ENCODE results near the gene PHLDB2.
A peak's percentile ranks its signal among the peaks of the same experiment; 100 is the strongest.

Gene PHLDB2

GRCh38 chr3:111970376-111970775 lies 111.3 kb downstream of the PHLDB2 start:
- peaks cover 5% of the 10 kb centered on the region for H3K4me1 Mint-ChIP-seq
- no peaks in the 10 kb centered on the region for H3K36me3 Mint-ChIP-seq
- H3K9me3 Mint-ChIP-seq: no peaks in the 10 kb centered on the region
- no peak overlapping the region for H3K27ac Mint-ChIP-seq
- H3K4me3 Mint-ChIP-seq: no peak overlapping the region
- H3K27me3 Mint-ChIP-seq: peaks cover 2% of the 10 kb centered on the region

DNA sequence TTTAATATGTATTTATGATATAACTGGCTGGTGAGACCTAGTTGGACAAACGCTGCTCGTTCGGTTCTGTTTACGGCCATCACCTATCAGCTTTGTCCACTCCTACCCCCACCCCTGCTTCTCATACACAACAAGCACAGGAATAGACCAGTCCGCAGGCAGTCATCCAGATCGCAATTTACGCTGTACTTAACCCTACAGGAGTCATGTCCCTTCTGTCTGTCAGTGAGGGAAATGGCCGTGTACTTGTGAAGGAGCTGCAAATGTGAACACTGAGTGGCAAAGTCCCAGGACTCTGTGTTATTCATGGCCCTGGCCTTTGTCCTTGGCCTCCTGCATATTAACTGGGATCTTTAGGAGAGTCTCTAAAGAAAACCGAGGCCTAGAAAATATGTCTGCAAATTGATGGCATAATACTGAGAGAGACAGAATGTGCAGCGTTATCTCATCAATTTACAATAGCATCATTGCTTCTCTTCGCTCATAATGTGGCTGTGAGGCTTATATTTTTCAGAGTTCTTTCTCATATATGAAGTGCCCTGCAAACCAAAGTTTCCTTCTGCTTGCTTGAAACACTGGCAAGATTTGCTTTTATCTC lies 112.6 kb downstream of the PHLDB2 start:
- Mint-ChIP-seq H3K27me3 (peaks cover 2% of the 10 kb centered on the region), H3K4me1 (peaks cover 5% of the 10 kb centered on the region), H3K36me3 (no peaks in the 10 kb centered on the region), H3K9me3 (no peaks in the 10 kb centered on the region), H3K27ac (no peak overlapping the region), H3K4me3 (no peak overlapping the region)

DNA sequence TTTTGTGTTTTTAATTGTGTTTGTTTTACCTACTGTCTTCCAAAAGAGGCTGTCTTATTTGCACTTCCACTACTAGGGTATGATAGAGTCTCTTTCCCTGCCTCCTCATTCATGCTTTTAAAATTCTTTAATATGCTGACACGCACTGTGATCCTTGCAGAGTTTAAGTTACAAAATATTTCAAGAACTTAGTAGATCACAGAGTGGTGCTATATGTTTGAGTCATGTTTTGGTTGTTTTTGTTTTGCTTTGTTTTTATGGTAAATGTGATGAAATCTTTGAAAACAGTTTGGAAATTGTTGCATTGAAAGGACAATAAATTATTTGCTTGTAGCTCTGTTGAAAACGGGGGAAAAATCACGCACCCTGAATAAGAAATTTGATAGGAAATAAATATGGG lies 113.8 kb downstream of the PHLDB2 start:
- Mint-ChIP-seq H3K27ac (no peak overlapping the region), H3K36me3 (no peaks in the 10 kb centered on the region), H3K27me3 (peaks cover 2% of the 10 kb centered on the region), H3K9me3 (no peaks in the 10 kb centered on the region), H3K4me3 (no peak overlapping the region), H3K4me1 (no peaks in the 10 kb centered on the region)

DNA sequence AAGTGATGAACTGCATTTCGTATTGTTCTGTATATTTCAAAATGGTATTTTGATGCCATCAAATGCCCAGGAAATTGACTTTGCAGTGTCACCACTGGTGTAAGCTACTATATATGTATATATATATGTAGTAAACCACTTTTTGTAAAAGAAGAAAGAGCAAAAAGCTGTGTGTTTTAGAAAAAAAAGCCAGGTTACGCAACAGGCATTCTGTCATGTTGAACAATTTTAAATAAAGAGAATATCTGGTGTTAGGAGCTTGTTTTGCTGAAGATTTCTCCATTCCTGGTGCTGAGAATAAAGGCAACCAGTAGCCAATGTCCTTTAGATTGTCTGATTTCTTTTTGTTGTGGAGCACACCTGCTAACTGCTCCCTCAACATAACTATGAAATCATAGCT lies 116.1 kb downstream of the PHLDB2 start:
- Mint-ChIP-seq H3K27me3 (peaks cover 2% of the 10 kb centered on the region), H3K36me3 (no peaks in the 10 kb centered on the region), H3K4me3 (no peak overlapping the region), H3K9me3 (no peaks in the 10 kb centered on the region), H3K4me1 (peaks cover 13% of the 10 kb centered on the region), H3K27ac (no peak overlapping the region)

DNA sequence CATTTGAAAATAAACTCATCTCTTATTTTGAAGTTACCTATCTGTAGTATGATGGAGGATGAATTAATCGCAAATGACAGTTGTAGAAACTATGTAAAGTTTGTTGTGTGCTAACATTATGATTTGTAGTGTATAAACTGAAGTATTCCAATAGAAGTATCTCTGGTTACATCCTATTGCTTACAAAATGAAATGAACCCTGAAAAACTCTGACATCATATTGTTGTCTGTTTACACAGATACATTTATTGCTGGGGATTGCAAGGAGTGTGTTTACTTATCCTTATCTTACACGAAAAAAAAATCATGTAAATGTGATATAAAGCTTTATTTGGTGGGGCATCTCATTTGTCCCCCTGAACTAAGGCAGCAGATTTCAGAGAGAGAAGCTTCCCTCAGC lies 117.2 kb downstream of the PHLDB2 start:
- Mint-ChIP-seq H3K9me3 (no peaks in the 10 kb centered on the region), H3K27me3 (peaks cover 2% of the 10 kb centered on the region), H3K36me3 (peaks cover 1% of the 10 kb centered on the region), H3K4me1 (peaks cover 24% of the 10 kb centered on the region), H3K4me3 (no peak overlapping the region), H3K27ac (no peak overlapping the region)

- Mint-ChIP-seq H3K4me3 (peak within 1 kb of the TSS; percentile 77), H3K27me3 (peaks cover under 1% of the 10 kb centered on the region), H3K4me1 (peaks cover 49% of the 10 kb centered on the region), H3K36me3 (peaks cover 4% of the 10 kb centered on the region), H3K27ac (peak within 1 kb of the TSS; percentile 7), H3K9me3 (no peaks in the 10 kb centered on the region)
Observed at GRCh38 chr3:111978583-111979433, 119.7 kb downstream of the PHLDB2 start, which contains the start of gene ABHD10. Gene ABHD10, plus strand, starts transcription at chr3:111979026. Its CDS starts 36 bp downstream, at chr3:111979062.

- Mint-ChIP-seq H3K27me3 (no peaks in the 10 kb centered on the region), H3K4me3 (peak overlapping the region; percentile 77), H3K9me3 (no peaks in the 10 kb centered on the region), H3K27ac (peak overlapping the region; percentile 7), H3K4me1 (peaks cover 56% of the 10 kb centered on the region), H3K36me3 (peaks cover 6% of the 10 kb centered on the region)
Observed at GRCh38 chr3:111979434-111980038, 120.5 kb downstream of the PHLDB2 start.

DNA sequence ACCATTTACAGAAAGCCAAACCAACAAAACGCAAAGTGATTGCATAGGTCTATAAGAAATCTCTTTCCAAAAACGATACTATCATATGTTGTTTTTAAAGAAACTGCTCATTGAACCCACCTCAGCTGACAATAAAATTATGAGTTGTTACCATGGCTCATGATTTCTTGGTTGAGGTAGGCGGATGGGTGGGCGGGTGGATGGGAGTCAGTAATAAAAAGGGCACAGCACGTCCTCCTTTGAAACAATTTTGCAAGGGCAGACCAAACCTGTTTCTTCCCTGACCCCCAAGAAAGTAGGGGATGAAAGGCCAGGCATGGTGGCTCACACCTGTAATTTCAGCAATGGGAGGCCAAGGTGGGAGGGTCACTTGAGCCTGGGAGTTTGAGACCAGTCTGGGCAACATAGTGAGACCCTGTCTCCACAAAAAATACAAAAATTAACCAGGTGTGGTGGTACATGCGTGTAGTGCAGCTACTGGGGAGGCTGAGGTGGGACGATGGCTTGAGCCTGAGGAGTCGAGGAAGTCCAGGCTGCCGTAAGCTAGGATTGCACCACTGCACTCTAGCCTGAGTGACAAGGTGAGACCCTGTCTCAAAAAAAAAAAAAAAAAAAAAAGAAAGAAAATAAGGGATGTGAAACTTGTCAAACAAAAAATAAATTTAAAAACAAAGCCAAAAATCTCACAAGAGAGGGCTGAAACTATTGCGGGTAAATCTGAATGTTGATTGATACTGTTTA lies 121.8 kb downstream of the PHLDB2 start:
- H3K27me3 Mint-ChIP-seq: no peaks in the 10 kb centered on the region
- H3K4me3 Mint-ChIP-seq: peak overlapping the region; percentile 77
- H3K27ac Mint-ChIP-seq: peak overlapping the region; percentile 46
- peaks cover 70% of the 10 kb centered on the region for H3K4me1 Mint-ChIP-seq
- no peaks in the 10 kb centered on the region for H3K9me3 Mint-ChIP-seq
- H3K36me3 Mint-ChIP-seq: peaks cover 10% of the 10 kb centered on the region

DNA sequence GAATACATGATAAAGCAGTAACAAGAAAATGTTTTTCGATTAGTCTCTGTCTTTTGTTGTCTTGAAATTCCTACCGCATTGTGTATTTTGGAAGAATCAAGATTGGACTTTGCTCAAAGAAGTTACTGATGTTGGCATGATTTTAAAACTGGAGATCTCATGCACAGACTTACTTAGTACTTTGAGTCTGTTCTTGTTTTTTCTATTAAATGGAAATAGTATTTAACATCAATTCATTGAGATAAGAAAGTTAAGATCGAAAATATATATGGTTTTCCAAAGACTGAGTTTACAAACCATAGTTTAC lies 122.3 kb downstream of the PHLDB2 start:
- Mint-ChIP-seq H3K4me3 (peak overlapping the region; percentile 51), H3K4me1 (peaks cover 75% of the 10 kb centered on the region), H3K9me3 (no peaks in the 10 kb centered on the region)

DNA sequence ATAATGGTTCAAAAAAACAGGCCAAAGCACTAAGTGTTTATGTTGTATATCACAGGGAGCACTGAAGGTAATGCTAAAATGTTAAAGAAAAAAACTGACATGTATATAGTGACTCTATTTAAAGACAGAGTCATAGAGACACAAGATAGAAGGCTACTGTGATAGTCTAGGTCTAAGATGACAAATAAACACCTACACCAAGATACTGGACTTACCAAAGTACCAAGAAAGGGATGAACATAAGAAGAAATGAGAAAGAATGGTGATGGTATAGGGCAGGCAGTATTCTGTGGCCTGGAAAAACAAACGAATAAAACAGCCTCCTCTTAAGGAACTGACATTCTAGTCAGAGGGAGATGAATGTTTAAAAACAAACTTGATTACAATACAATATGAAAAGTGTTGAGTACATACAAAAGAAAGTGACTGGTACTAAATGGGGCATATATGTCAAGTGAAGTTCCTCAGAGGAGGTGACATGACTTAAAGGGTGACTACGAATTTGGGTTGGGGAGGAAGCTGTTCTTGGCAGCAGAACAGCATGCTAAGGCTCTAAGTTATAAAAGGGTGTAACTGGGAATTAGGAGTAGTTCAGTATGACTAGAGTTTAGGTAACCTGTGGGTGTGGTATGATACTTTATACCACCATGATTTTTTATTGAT lies 125.7 kb downstream of the PHLDB2 start:
- Mint-ChIP-seq H3K4me3 (no peak overlapping the region), H3K27me3 (no peaks in the 10 kb centered on the region), H3K36me3 (peaks cover 22% of the 10 kb centered on the region), H3K9me3 (no peaks in the 10 kb centered on the region), H3K27ac (peak overlapping the region; percentile 80), H3K4me1 (peaks cover 90% of the 10 kb centered on the region)

More for the DNA sequence above, 122.3 kb downstream of the PHLDB2 start:
- H3K27ac Mint-ChIP-seq: no peak overlapping the region
- H3K36me3 Mint-ChIP-seq: peaks cover 10% of the 10 kb centered on the region
- H3K27me3 Mint-ChIP-seq: no peaks in the 10 kb centered on the region

- no peaks in the 10 kb centered on the region for H3K9me3 Mint-ChIP-seq
- H3K27ac Mint-ChIP-seq: peak overlapping the region; percentile 26
- peaks cover 23% of the 10 kb centered on the region for H3K36me3 Mint-ChIP-seq
- no peaks in the 10 kb centered on the region for H3K27me3 Mint-ChIP-seq
- no peak overlapping the region for H3K4me3 Mint-ChIP-seq
- peaks cover 72% of the 10 kb centered on the region for H3K4me1 Mint-ChIP-seq
Observed at GRCh38 chr3:111986800-111987199, 127.7 kb downstream of the PHLDB2 start.

GRCh38 chr3:111989061-111989678 lies 130.1 kb downstream of the PHLDB2 start:
- H3K4me3 Mint-ChIP-seq: no peak overlapping the region
- peaks cover 30% of the 10 kb centered on the region for H3K36me3 Mint-ChIP-seq

DNA sequence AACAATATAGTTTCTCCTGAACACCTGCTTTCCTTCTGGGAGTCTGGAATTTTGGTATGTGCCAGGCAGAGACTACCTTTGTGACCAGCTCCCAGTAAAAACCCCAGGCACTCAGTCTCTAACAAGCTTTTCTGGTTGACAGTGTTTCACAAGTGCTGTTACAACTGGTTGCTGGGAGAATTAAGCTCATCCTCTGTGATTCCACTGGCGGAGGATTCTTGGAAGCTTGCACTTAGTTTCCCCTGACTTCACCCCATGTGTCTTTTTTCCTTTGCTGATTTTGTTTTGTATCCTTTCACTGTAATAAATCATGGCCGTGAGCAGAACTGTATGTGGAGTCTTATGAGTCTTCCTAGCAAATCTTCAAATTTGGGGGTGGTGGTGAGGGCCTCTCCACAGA lies 134.0 kb downstream of the PHLDB2 start:
- no peaks in the 10 kb centered on the region for H3K9me3 Mint-ChIP-seq
- H3K4me1 Mint-ChIP-seq: peaks cover 36% of the 10 kb centered on the region
- no peak overlapping the region for H3K4me3 Mint-ChIP-seq
- peaks cover 18% of the 10 kb centered on the region for H3K36me3 Mint-ChIP-seq
- H3K27me3 Mint-ChIP-seq: no peaks in the 10 kb centered on the region
- no peak overlapping the region for H3K27ac Mint-ChIP-seq

More at GRCh38 chr3:111989061-111989678, 130.1 kb downstream of the PHLDB2 start:
- no peaks in the 10 kb centered on the region for H3K27me3 Mint-ChIP-seq
- H3K9me3 Mint-ChIP-seq: no peaks in the 10 kb centered on the region
- no peak overlapping the region for H3K27ac Mint-ChIP-seq
- H3K4me1 Mint-ChIP-seq: peaks cover 59% of the 10 kb centered on the region

DNA sequence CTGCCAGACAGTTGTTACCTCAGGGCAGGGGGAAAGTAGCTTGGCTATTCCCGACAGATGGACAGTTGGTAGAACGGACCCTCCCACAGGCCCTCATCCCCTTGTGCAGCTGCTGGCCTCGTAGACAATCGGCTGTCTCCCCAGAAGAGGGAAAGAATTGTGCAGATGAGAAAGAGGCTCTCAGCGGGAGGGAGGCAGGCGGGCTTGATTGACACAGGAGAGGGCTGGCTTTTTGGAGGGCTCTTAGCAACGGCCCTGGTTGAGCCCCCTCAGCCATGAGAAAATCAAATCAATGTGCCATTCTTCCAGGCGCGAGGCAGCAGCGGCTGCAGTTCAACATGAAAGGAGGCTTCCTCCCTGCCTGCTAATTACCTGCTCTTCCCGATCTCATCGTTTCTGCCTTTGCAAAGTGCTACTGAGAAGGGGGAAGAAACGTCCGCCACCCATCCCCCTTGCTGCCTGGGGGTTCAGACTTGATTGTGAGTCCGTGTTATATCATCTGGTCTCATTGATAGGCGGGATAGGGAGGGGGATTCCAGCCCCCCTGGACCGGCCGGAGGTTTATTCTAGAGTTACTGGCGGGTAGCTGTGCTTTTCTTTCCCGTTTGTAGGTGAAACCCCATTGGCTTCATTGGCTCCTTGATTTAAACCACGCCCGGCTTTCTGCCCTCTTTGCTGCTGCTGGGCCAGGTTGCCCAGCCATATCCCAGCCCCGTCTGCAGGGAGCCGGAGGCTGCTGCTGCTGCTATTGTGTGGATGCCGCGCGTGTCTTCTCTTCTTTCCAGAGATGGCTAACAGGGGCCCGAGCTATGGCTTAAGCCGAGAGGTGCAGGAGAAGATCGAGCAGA lies 139.8 kb downstream of the PHLDB2 start, which contains the start of gene TAGLN3:
Gene TAGLN3 (plus strand): TSS at position 287 of the 848 bp plus-strand sequence. CDS start 501 bp downstream, at position 788.
- Mint-ChIP-seq H3K36me3 (no peaks in the 10 kb centered on the region), H3K9me3 (no peaks in the 10 kb centered on the region), H3K27me3 (no peaks in the 10 kb centered on the region), H3K4me1 (peaks cover 58% of the 10 kb centered on the region), H3K4me3 (peak within 1 kb of the TSS; percentile 81), H3K27ac (peak within 1 kb of the TSS; percentile 8)

Data from activated naive CD4-positive, alpha-beta T cell treated with anti-CD3 and anti-CD28 coated beads, Interleukin-2, amount 50 U/mL, for 24 hours (primary cell).